Rectal smooth muscle tissue (tissue), 1 donor: ENCODE measurements around the gene GPR157.

ENCODE experiments used
- H3K27ac ChIP-seq: one replicate; pipeline ENCODE4 v1.7.0; 2013; ENCODE audit warnings: low read depth, low read length, inconsistent platforms
- H3K27me3 ChIP-seq: one replicate; pipeline ENCODE4 v1.7.0; 2013; ENCODE audit warnings: low read length; ENCODE audit not compliant: control insufficient read depth, insufficient read depth
- H3K36me3 ChIP-seq: one replicate; pipeline ENCODE4 v1.7.0; 2013; ENCODE audit warnings: low read length; ENCODE audit not compliant: control insufficient read depth, insufficient read depth
- H3K4me1 ChIP-seq: one replicate; pipeline ENCODE4 v1.7.0; 2013; ENCODE audit warnings: low read length; ENCODE audit not compliant: control insufficient read depth, insufficient read depth
- H3K4me3 ChIP-seq: one replicate; pipeline ENCODE4 v1.7.0; 2013; ENCODE audit warnings: low read length
- H3K9ac ChIP-seq: one replicate; pipeline ENCODE4 v1.7.0; 2013; ENCODE audit warnings: low read length

GPR157 gene

DNA sequence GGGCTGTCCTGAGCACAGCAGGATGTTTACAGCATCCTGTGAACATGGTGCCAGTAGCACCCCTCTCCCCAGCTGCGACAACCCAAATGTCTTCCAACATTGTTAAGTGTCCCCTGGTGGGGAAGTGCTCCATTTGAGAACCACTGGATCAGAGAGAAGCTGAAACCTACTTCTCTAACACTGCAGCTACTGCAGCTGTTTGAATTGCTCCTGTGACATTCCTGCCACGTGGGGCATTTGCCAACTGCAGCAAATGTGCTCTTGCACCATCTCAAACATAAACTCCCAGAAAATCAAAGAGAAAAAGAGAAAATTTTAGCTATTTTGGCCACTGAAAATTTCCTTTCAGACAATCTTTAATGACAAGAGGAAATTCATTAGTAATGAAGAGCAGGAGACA, 70.4 kb downstream of the GPR157 start:
- no peaks in the 10 kb centered on the region for H3K4me1 ChIP-seq
- no peak overlapping the region for H3K27ac ChIP-seq
- no peak overlapping the region for H3K9ac ChIP-seq
- no peaks in the 10 kb centered on the region for H3K27me3 ChIP-seq
- H3K4me3 ChIP-seq, result no peak overlapping the region
- H3K36me3 ChIP-seq, result no peaks in the 10 kb centered on the region

DNA sequence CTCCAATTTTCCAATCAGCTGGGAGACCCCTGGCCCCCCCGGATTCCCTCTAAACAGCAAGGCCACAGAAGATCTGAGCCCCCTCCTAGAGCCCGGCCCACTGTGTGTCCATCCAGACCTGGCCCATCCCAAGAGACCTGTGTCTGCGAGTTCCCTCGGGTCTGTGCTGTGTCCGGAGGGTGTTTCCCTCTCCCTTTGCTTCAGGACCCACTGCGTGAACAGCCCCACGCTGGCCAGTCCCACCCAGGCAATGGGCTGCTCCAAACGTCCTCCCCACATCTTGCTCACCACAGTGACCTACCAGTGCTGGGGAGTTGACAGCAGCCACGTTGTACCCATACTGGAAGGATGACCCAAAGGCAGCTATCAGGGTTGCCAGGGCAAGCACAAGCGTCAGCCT, 71.1 kb downstream of the GPR157 start:
- H3K9ac ChIP-seq, result no peak overlapping the region
- no peaks in the 10 kb centered on the region for H3K27me3 ChIP-seq
- no peaks in the 10 kb centered on the region for H3K4me1 ChIP-seq
- no peak overlapping the region for H3K4me3 ChIP-seq
- no peak overlapping the region for H3K27ac ChIP-seq
- H3K36me3 ChIP-seq, result no peaks in the 10 kb centered on the region

DNA sequence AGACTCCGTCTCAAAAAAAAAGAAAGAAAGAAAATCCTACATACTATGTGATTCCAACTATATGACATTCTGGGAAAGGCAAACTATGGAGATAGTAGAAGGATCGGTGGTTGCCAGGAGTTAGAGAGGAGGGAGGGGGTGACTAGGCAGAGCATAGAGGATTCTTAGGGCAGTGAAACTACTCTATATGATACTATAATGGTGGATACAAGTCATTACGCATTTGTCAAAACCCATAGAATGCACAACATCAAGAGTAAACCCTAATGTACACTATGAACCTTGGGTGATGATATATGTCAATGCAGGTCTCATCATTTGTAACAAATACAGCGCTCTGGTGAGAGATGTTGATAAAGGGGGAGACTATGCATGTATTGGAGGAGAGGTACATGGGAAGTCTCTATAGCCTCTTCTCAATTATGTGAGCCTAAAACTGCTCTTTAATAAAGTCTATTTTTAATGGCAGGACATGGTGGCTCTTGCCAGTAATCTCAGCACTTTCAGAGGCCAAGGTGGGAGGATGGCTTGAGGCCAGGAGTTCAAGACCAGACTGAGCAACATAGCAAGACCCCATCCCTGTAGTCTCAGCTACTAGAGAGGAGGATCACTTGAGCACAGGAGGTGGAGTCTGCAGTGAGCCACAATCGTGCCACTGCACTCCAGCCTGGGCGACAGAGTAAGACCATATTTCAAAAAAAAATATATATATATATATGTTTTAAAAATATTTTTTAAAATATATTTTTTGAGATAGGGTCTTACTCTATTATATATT, 76.4 kb downstream of the GPR157 start:
- Histone ChIP-seq H3K27me3 (no peaks in the 10 kb centered on the region), H3K4me1 (no peaks in the 10 kb centered on the region), H3K27ac (no peak overlapping the region), H3K36me3 (no peaks in the 10 kb centered on the region), H3K9ac (no peak overlapping the region), H3K4me3 (no peak overlapping the region)

DNA sequence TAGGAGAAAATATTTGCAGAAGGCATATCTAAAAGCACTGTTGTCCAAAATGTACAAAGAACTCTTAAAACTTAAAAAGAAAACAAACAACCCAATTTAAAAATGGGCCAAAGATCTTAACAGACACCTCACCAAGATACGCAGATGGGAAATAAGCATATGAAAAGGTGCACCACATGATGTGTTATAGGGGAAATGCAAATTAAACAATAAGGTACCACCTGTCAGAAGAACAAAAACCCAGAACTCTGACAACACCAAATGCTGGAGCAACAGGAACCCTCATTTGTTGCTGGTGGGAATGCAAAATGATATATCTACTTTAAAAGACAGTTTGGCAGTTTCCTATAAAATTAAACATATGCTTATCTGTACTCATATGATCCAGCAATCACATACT, 77.5 kb downstream of the GPR157 start:
- H3K36me3 ChIP-seq, result no peaks in the 10 kb centered on the region
- H3K4me3 ChIP-seq, result no peak overlapping the region
- H3K4me1 ChIP-seq, result no peaks in the 10 kb centered on the region
- H3K9ac ChIP-seq, result no peak overlapping the region
- no peaks in the 10 kb centered on the region for H3K27me3 ChIP-seq
- no peak overlapping the region for H3K27ac ChIP-seq

DNA sequence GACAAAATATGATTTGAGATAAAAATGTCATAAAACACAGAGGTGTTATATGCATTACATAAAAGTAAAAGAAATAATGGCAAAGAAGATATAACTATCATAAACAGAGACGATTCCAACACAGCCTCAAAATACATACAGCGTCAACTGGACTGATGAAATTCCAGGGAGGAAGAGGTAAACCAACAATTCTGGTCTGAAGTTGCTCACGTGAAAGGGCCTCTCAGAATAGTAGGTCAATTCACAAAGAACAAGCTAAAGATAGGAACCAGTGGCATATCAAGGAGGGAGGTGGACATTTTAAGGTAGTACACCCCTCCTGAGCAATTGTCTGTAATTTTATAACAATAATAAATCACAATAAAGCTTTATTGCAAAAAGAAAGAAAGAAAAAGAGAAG, 78.1 kb downstream of the GPR157 start:
- H3K4me1 ChIP-seq, result no peaks in the 10 kb centered on the region
- no peak overlapping the region for H3K9ac ChIP-seq
- H3K36me3 ChIP-seq, result no peaks in the 10 kb centered on the region
- H3K27ac ChIP-seq, result no peak overlapping the region
- H3K27me3 ChIP-seq, result no peaks in the 10 kb centered on the region
- H3K4me3 ChIP-seq, result no peak overlapping the region
